ENCODE data around the gene IRX1.

Gene IRX1

DNA sequence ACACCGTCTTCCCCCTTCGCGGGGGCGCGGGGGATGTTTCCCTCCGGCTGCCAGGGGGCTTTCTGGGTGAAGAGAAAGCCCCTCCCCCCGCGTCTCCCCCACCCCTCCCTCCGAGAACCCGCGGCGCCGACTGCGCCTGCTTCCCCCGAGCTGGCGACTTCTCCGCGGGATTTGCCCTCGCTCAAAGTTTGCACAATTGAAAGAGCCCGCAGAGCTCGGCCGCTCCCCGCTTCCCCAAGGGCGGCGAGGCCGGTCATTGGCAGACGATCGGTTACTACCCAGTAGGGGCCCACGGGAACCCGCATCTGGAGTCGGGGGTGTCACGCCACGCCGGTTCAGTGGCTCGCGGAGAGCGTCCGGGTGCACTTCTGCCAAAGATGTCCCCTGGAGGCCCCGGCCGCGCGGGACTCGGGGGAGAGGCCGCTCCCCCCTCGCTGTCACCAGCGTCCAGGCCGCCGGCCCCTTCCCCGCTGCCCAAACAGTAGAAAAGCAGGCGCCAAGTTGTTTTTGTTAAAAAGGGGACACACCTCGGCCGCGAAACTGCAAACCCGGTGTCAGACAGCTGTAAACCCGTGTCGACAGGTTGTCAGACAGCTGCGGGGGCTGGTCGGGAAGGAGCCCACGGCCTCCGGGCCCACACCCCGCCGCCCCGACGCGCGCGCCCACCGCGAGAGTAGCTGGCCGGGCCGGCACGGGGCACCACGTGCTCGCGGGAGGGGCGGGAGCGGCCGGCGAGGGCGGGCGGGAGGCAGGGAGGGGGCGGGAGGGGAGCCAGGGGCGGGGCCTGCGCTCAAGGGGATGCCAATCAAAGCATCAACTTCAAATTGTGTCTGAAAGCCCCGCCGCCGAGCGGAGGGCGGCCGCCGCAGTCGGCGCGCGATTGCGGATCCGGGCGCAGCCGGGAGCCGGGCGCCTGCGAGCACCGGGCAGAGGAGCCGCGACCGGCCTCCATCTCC lies at the start of gene IRX1:
Gene IRX1 (plus strand): TSS at position 827 of the 956 bp plus-strand sequence. CDS start 274 bp downstream, outside the sequence.
- no peak for DNase-seq (ENCODE audit: low read depth in 2 of 3, low spot score in 2 of 3)

DNA sequence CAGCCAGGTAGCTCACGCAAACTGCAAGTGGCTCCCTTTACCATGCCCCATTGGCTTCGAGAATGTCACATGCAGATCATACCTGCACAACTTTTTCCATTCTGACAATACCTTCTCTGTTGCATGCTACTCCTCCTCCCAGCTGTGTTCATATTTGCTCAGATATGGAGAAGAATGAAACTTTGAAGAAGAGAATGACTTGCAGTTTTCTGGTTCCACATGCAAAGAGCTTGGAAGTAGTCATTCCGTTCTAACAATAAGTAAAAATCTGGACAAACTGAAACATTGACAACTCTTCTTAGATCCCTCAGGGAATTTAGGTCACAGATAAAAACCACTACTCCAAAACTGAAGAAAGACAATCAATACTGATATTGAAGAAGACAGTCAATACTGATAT lies 49.6 kb upstream of the IRX1 start:
- no peak for DNase-seq (ENCODE audit: low read depth in 2 of 3, low spot score in 2 of 3)

DNA sequence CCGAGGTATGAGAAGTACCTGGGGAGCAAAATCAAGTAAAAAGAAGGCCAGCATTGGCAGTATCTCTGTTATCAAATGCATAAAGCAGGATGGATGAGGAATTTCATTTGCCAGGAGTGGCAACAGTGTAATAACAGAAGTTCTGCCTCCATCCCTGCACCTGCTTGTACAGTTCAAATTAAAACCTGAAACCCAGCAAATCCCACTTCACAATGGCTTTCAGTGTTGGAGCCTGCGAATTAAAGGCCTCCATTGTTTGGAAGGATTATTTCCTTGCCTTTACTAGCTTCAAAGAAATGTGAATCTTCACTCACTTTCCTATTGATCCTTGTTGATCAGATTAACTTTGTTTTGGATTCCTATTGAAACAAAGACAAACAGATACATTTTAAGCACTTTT lies 31.5 kb upstream of the IRX1 start:
- DNase-seq (ENCODE audit: low read depth in 2 of 3, low spot score in 2 of 3), result no peak

DNA sequence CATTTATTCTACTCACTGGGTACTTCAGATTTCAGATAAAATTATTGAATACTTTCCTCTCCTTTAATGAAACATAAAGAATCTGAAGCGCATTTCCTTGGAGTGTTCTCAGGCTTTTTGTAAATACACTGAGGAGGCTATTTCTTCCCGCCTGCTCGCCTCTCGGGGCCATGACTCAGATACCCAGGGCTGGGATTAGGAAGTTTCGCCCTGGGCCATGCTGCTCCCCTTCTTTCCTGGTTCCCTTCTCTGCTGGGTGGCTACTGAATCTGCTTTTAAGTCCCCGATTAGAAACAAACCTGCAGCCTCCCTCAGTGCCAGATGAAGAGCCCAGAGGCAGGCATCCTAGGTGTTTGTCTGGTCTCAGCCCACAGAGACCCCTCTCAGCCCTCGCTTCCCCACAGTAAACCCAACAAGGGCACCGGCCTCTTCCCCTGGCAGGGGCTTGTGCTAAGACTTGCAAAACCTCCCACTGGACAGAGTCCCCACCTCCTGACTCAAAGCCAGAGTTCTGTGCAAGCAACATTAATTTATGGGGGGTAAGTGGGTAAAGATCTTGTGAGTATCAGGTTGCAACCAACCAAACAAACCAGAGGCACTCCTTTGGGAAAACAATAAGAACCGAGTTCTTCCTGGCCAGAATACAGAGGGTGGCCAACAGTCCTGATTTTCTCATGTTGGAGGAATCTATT lies 30.7 kb upstream of the IRX1 start:
- no peak for DNase-seq (ENCODE audit: low read depth in 2 of 3, low spot score in 2 of 3)

DNA sequence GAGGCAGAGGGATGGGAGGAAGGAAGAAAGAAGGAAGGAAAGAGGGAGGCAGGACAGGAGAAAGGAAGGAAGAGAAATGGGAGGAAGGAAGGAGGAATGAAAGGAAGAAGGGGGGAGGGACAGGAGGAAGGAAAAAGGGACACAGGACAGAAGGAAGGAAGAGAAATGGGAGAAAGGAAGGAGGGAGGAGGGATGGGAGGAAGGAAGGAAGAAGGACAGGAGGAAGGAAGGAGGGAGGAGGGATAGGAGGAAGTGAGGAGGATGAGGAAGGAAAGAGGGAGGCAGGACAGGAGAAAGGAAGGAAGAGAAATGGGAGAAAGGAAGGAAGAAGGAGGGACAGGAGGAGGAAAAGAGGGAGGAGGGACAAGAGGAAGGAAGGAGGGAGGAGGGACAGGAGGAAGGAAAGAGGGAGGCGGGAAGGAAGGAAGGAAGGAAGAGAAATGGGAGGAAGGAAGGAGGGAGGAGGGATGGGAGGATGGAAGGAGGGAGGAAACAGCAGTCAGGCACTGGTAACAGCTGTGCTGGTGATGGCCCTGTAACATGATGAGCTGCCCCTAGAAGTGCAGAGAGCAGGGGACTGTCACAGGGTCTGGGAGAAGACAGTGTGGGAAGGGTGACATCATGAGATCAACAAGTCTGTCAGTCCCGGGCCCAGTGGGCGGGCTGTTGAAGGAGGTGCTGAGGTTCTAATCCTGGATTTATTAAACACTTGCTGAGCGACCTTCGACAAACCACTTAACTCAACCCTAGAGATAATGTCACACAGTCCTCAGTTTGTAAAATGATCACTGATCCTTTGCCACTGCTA lies 10.7 kb upstream of the IRX1 start:
- no peak for DNase-seq (ENCODE audit: low read depth in 2 of 3, low spot score in 2 of 3)

DNA sequence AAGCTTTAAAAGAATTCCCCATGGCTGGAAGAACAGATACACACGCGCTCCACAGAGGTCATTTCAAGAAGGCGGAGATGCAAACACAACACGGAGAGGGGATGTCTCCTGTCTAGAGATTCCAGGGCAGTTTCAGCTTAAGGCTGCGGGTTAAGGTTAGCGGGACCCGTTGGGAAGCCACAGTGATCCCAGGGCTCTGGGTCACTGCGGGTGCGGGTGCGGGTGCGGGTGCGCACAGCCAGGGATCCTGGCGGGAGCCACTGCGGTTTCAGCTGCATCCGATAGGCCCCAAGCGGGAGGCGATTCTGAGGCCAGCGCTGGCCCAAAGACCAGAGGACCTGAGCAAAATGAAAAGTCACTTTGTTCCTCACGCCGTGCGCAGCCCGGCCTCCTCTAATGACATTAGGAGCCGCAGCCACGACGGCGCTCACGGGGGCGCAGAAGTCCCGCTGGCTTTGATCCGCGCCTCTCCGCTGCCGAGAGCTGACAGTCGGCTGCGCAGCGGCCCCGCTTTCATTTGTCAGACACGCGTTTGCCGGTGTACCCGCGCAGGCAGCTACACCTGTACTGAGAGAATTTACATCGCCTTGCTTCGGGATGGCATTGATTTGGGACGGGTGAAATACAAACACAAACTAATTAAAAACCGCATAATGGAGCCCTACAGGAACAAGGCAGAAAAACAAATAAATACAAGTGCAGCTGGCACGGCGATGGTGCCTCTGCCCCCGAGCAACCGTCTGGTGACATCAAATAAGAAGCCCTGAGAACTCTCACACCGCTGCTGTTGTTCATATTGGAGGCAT lies 5.3 kb upstream of the IRX1 start:
- DNase-seq (ENCODE audit: low read depth in 2 of 3, low spot score in 2 of 3), result no peak

DNA sequence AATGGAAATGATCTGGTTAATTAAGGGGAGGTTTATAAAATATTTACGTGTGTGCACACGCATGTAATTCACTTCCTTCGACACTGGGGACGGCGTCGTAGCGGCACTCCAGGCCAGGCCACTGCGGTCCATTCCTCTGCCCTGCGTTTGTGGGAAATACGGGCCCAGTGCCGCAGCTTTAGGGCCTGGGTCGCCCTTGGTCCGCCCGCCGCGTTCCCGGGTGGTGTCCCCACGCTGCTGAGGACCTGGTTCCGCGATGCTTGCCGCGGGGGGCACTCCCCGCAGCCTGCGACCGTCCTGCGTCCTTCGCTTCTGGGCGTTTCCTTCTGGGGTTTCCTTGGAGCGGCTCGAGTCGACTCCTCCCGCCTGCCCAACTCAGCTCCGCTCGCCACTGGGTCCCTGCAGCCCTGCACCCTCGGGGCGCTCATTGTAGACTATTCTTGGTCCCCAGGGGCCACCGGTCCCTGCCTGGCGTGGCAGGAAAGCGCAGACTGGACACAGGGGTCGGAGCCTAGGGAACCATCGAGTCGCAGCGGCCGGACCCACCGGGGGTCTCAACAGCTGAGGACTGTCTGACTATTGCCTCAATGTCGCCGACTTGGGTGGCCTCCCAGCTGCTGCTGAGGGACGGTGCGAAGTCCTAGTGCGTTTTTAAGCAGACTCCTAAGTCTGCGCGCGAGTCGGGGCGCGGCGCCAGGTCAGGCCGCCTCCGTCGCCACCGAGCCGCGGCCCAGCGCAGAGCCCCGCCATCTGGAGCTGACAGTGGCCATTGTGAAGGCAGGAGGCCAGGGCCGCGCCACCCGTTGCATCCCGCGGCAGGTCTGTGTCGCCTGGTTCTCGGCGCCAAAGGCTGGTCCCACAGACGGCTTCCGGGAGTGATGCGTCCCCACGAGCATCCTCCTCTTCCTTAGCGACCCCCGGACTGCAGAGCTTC lies 4.4 kb upstream of the IRX1 start:
- no peak for DNase-seq (ENCODE audit: low read depth in 2 of 3, low spot score in 2 of 3)

DNA sequence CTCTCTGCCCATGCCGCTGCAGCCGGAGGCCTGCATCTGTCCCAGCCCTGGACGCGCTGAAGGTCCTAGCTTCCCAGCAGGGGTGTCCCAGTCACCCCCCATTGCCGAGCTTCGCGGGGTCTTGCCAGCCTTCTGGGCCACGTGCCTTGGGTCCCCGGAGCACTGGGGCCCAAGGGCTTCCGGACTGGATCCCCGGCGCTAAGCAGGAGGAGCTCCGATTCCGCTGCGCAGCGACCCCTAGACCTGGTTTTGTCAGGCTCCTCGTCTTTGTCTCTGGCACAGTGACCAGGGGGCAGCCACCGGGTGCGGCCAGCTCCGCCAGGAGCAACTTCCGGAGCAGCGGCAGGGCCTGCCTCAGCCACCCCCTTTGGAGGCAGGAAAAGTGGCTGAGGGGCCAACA lies 3.3 kb upstream of the IRX1 start:
- DNase-seq (ENCODE audit: low read depth in 2 of 3, low spot score in 2 of 3), result no peak

DNA sequence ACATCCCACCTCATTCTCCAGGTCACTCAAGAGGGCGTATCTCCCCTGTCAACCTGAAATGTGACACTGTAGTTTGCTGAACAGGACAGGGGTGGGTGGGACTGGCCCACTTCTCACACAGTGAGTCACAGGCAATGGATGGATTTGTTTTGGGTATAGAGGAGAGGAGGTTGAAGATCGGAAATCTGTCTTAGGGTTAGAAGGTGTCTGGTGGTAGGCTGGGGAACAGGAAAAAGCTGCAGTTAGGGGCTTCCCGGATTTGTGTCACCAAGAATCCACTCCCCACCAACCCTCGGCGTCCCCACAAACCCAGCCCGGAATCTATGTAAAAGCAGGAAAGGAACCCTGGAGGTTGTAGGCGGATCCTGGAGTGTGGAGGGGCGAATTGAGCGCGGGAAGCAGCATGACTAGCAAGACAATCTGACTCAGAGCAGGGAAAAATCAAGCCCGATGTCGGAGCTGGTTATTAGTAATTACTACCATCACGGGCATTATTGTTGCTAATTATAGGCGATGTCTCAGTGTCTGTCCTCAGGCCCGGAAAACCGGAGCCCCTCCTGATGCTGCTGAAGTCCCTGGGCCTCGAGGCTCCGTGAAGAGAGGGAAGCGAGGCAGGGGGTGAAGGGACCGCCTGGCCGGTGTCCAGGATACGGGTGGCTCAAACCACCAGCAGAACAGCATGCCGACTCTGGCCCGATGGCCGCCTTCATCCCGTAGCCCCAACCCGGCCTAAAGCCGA lies 1.7 kb upstream of the IRX1 start:
- DNase-seq (ENCODE audit: low read depth in 2 of 3, low spot score in 2 of 3), result no peak

DNA sequence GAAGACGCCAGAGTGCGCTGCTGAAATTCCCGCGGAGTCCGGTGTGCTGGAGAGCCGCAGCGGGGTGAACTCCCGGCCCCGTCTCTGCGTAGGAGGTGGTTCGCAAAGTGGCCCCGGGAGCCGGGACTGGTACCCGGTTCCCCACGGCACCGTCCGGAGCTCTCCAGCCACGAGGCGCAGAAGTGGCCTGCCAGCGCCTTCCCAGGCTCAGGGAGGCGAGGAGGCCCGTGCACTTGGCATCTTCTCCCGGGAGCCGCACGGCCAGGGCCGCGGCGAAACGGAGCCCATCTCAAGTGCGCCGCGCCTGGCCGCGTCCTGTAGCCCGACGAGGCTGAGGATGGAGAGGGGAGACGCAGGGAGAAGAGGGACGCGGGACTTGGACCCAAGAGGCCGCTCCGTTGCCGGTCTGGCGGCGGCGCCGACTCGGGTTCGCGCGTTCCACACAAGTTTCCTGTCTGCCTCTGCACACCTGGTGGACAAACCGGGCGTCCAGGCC lies 1.1 kb upstream of the IRX1 start:
- no peak for DNase-seq (ENCODE audit: low read depth in 2 of 3, low spot score in 2 of 3)

DNA sequence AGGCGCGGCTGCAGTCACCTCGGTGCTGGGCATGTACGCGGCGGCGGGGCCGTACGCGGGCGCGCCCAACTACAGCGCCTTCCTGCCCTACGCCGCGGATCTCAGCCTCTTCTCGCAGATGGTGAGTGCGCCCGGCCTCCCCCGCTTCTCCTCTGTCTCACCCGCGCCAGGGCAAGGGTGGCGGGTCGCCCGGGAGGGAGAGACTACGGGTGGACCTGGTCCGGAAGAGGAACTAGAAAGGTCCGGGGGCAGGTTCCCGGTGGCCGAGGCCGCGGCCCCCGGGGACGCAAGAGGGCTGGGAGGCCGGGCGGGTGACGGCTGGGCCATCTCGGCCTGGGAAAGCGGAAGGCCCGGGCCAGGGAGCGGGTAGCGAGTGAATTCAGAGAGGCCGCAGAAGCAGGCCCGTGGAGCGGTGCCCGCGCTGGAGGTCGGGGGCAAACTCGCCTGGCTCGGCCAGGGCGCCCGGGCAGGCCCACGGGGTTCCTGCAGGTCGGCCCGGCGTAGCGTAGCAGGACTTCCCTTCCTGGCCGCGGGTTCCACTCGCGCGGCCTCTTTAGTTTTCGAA lies 711 bp downstream of the IRX1 start:
- no peak for DNase-seq (ENCODE audit: low read depth in 2 of 3, low spot score in 2 of 3)

DNA sequence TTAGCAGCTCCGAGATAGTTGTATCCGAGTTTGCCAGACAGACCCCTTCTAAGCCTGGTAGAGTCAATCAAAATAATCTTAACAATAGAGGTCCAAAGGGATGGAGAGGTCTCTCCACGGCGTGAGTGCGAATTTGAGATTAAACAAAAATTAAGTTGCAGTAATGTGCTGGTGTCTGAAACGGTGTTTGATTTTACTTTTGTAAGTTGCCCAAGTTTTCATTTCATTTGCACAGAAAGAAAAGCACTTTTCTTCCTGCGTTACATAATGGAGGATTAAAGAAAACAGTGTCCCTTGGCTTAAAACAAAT lies 1.2 kb downstream of the IRX1 start:
- no peak for DNase-seq (ENCODE audit: low read depth in 2 of 3, low spot score in 2 of 3)

DNA sequence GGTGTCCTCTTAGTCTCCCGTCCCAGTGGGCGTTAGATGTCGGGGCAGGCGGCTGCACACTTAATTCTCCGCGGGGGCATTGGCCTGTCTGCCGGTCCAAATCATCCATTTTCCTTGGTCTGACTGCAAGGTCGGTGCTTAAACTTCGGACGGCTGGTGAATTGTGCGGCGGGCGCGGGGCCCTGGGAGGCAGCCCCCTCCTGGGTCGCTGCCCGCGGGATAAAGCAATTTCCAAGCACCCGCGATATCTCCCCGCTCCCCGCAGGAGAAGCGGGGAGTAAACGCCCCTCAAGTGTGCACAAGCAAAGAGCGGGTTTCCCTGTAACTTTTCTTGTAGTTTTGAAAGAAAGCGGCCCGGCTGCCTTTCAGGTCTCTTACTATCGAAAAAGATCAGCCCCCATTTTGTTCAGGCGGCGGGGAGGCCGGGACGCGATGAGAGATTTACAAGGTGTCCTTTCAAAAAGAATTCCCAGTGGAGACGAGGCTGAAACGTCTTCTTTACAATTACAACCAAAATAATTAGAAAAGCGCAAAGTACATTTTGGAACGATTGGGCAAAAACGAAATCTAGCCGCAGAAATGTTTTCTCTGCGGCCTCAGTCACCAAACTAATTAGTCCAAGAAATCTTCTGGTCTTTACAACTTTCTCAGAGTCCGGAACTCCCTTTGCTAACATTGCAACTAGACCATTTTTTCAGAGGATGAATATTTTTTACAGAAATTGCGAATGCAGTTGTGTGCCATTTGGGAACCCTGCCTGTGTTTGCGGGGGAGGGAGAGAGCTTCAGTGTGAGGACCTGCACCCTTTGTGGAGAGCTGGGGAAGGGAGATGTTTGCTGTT lies 1.8 kb downstream of the IRX1 start:
- no peak for DNase-seq (ENCODE audit: low read depth in 2 of 3, low spot score in 2 of 3)

DNA sequence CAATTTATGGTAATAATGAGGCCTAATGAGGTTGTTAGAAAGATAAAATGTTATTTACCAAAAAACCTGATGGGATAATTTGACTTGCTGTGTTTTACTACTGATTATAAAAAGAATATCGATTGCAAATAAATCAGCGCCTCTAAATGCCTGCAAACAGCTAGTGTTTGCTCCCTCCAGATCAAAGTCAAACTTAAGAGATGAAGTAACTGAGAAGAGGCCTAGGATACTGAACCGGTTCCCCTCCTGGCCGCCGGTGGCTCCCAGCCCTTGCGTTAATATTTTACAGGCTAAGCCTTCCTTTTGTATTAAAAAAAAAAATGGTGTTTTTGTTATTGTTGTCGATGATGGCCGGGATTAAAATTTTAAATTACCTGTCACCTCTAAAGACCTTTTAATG lies 2.6 kb downstream of the IRX1 start:
- no peak for DNase-seq (ENCODE audit: low read depth in 2 of 3, low spot score in 2 of 3)

DNA sequence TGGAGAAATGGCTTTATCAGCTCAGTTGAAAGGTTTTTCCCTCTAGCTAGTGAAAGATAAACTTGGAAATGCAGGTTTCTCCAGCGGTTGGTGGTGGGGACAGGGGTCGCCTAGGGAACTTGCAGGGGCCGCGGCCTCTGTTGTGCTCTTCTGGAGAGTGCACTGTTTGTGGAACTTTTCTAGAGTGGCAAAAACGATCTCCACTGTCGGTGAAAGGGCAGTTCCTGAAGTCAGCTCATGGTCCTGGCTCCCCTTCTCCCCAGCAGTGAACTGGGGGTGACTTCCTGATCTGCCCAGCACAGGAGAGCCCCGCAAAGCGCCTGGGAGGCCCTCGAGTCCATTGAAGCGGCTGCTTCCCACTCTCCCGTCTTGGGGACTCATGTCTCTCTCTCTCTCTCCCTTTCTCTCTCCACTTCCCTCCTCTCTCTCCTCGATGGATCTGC lies 3.2 kb downstream of the IRX1 start:
- no peak for DNase-seq (ENCODE audit: low read depth in 2 of 3, low spot score in 2 of 3)

DNA sequence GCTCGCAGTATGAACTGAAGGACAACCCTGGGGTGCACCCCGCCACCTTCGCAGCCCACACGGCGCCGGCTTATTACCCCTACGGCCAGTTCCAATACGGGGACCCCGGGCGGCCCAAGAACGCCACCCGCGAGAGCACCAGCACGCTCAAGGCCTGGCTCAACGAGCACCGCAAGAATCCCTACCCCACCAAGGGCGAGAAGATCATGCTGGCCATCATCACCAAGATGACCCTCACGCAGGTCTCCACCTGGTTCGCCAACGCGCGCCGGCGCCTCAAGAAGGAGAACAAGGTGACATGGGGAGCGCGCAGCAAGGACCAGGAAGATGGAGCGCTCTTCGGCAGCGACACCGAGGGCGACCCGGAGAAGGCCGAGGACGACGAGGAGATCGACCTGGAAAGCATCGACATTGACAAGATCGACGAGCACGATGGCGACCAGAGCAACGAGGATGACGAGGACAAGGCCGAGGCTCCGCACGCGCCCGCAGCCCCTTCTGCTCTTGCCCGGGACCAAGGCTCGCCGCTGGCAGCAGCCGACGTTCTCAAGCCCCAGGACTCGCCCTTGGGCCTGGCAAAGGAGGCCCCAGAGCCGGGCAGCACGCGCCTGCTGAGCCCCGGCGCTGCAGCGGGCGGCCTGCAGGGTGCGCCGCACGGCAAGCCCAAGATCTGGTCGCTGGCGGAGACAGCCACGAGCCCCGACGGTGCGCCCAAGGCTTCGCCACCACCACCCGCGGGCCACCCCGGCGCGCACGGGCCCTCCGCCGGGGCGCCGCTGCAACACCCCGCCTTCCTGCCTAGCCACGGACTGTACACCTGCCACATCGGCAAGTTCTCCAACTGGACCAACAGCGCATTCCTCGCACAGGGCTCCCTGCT lies 3.8 kb downstream of the IRX1 start:
- no peak for DNase-seq (ENCODE audit: low read depth in 2 of 3, low spot score in 2 of 3)
